Astrocyte of the hippocampus (primary cell): ENCODE data around the gene DEFB110.
A peak's percentile ranks its signal among the peaks of the same experiment; 100 is the strongest.

Source experiments
- DNase-seq: peaks from one replicate; pipeline ENCODE4 v3.0.0; 2011; ENCODE audit warnings: low read depth, low spot score

Gene DEFB110

DNA sequence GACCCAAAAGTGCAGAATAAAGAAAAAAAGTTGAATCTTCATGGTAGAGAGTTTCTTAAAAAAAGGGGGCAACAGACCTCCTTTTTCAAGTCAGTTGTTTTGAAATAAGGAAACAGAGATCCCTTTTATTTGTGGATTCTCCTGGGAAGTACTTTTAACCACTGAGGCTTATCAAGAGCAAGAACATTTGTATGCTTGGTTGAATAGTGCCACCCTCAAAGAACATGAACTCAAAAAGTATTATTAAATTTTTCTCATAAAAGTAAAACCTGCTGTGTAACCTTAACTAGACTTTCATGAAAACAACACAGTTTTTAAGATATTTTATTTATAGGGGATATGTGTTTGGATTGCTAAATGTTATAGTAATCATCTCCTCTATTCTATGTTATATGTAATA, at the start of gene DEFB110:
DEFB110 (minus strand) TSS at position 101 of the 400 bp plus-strand sequence; CDS start at position 42, 59 bp downstream.
- DNase-seq: no peak

DNA sequence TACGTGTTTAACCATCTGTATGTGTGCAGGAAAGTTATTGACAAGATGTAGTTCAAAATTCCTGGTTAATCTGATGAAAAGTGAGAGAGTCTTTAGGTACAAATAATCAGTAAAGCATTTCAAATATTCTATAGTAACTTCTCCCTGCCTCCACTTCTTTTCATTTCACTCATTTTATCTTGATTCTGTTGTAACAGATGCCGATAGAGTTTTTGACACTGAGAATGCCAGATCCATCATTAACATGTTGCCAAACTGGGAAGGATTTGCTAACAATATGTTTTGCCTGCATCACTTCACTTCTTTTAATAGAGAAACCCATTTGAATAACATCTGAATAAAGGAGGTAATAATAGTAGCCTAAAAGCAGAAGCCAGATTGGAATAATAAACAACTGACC, 48.3 kb upstream of the DEFB110 start:
- DNase-seq: no peak

DNA sequence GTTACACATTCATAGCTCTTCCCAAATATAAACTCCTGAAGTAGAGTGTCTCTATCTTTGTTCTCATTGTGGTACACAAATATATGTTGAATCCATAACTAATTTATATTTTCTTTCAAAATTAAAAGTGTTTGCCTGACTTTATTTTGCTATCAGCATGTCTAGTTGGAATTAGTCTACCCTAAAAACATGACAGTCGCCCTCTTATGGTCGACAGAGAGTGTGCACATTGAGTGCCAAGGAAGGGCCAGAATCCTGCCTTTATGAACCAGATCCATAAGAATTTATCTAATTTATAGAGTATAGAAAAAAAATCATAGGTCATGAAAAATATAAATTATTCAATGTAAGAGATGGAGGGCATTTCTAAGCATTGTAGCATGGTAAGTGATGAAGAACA, 40.3 kb upstream of the DEFB110 start:
- DNase-seq: no peak

DNA sequence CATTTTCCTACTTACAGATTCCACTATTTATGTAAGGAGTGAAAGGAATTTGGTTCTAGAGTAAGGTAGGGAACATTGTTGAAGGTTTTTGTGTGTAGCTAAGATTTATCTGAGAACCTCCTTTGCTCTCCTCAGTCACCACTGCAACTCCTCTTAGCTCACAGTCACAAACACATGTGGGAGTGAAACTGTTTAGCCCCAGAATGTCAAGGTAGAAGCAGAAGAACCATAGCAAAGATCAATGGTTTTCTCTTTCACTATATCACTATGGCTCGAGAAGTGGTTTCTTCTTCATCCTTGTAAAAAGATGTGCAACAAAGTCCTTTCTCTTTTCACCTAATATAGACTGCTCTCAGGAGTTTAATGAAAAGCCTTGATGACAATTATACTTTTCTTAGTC, 34.4 kb upstream of the DEFB110 start:
- DNase-seq: no peak

DNA sequence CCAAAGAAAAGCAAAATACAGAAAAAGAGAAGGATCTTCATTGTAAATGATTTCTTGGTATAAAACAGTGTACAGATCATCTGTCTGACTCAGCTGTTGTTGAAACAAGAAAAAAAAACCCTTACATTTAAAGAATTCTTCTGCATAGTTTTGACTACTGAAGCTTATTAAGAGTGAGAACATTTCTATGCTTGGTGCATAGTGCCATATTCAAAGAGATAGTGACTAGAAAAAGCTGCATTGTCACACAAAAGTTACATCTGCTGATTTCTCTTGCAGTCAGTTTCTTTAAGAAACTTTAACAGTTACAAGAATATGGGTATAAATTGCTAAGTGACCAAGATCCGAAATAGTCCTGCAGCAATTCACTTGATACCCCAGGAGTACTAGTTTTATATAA, 28.0 kb upstream of the DEFB110 start, which contains the start of gene DEFB112:
DEFB112 (minus strand) TSS at position 101 of the 400 bp plus-strand sequence; CDS start at position 41, 60 bp downstream.
- DNase-seq: no peak

DNA sequence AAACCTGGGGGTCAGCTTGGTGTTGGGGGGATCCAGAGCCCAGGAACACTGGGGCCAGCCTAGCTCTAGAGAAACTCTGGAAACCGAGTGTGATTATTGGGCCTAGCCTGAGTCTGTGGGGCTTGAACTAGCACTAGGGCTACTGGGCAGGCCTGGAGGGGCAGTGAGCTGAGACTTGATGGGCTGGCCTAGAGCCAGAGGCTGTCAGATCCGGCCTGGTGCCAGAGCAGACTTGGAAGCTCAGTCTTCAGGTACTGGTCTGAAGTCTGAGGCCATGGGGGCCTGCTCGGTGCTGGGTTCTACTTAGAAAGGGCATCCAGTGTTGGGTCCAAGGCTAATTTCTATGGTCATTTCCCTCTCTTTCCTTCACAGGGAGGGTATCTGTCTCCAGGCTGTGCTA, 25.2 kb upstream of the DEFB110 start:
- no peak for DNase-seq

DNA sequence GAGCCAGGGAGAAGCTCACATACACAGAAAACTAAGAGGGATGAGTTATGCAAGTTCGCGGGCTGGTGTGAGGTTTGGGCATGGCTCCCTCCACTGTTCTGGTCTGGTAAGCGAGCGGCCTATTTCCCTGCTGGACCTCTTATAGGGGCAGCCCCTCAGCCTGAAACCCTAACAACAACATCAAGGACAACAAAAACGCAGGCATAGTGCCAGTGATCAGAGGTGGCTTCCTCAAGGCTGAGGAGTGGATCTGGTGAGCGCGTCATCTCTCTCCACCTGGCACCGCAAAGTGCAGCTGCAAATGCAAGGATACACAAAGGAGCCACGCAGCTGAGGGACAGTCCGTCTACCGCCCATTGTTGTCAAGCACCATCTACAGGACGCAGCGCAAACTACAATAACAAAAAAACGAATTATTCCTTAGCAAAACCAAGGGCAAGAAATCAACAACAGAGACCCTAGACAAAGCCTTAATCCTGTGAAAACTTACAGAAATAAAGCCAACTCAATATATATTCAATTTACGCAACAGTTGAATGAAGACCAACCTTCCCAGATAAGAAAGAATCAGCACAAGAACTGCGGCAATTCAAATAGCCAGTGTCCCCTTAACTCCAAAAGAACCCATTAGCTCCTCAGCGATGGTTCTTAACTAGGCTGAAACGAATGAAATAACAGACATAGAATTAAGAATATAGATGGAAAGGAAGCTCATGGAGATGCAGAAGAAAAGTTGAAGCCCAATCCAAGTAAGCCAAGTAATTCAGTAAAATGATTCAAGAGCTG, 9.2 kb upstream of the DEFB110 start:
- DNase-seq: no peak

DNA sequence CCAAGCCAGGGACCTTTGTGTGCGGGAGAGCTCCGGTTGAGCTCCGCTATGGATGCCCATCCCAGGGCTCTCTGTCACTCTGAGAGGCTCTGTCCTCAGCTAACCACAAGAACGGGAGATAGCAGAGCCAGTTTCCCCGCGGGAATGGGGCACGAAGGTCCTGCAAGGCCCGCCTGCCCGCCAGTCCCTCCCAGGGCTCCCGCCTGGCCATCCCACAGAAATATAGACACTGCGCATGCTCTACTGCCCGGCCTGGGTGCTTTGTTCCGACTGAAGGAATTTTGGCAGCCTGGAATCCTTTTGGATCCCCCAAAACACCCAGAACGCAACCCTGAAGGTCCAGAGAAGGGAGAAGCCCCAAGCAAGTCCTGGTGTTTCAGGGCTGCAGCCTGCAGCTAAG, 8.6 kb upstream of the DEFB110 start:
- DNase-seq: no peak

DNA sequence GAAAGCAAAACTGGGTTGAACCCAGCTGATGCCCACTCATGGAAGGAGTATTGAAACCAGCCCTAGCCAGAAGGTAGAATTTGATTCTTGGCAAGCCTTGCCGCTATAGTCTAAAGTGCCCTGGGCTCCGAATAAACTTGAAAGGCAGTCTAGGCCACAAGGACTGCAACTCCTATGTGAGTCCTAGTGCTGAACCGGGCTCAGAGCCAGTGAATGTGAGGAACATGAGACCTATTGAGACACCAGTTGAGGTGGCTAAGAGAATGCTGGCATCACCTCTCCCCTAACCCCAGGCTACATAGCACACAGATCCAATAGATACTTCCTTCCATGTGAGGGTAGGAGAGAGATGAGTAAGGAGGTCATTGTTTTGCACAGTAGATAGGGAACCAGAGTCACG, 3.5 kb upstream of the DEFB110 start:
- no peak for DNase-seq

DNA sequence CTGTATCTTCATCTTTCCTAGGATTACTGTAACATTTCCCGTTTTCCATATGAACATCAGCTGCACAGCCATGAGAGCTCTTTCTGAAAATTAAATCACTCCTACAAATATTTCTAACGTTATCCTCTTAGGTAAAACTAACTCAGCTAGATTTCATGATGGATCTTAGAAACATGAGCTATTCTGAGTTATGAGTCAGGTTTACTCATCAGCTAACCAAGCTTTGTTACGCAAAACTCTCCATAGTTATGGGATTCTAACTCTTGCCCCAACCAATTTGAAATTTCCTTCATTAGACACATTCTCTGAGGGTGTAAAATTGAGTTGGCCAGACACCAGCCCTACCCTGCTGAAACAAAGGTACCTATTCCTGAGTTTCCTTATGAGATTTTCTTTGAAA, 14.0 kb downstream of the DEFB110 start:
- DNase-seq: peak; percentile 20

DNA sequence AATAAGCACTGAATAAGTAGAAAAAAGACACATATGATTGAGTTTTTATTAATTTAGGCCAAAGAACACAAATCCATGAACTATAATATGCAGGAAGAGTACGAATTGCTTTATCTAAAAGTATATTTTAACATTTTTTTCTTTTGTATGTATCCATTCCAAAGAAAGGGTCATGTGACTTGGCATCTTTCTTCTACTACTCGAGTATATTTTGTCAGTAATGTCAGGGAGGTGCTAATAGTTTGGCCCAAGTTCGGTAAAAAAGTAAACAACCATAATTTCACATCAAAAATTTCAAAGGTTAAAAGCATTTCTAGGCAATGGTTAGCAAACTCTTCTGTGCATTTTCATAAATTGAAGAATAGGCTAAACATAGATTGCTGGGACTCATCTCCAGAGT, 18.7 kb downstream of the DEFB110 start:
- no peak for DNase-seq

DNA sequence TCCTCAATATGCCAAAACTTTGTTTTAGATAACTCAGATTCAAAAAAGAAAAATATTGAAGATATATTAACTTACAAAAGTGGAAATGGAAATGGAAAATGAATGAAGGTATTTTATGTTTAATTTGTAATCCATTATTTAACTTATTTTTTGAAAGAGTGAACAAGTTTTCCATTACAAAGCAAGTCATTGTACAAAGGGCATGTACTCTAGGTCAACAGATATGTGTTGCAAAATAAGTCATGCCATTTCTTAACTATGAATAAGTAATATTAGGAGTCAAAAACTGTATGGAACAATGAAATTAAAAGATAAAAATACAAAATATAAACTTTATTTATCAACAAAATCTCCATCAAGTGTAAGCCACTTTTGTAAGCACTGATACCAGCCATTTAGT, 26.5 kb downstream of the DEFB110 start:
- DNase-seq: no peak

DNA sequence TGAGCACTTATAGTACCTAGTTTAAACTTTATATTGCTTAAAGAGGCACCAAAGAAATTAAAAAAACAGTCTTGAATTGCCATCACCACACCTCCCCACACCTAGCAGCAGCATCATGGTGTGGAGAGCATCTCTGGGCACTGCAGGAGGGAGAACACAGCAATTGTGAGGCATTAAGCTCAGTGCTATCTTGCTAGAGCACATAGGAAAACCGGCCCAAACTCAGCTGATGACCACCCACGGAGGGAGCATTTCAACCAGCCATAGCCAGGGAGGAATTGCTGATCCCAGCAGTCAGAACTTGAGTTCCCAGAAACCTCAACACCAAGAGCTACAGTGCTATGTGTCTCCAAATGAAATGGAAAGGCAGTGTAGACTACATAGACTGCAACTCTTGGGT, 32.9 kb downstream of the DEFB110 start:
- DNase-seq: no peak

DNA sequence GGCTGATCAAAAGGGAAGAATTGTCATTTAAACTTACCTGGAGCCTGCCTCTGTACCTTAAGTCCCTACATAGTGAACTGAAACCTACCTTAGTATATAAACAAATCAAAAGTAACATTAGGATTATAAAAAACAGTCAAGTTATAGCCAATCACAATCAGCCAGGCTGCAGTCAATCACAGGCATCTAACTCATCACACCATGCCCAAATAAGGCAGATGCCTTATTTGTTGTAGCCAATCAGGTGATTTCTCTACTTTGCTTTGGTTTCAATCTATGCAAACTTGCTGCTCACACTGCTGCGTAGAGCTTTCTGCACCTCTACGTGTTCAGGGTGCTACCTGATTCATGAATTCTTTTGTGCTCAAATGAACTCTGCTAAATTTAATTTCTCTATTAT, 34.0 kb downstream of the DEFB110 start:
- no peak for DNase-seq

DNA sequence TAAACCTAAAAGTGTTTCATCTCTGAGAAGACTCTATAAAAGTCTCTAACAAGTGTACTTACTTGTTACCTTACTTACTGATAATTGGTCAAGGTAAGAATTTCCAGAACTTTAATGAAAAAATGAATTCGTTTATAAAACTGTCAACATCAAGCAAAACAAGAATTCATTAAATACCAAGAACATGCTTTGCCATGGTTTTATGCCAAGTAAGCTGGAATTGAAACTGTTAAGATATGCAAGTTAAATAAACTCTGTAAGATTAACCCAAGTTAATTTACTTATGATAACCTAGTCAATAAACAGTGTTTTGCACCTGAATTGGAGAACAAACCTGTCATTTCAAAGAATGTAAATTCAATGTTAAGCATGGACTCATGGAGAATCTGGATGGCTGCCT, 35.2 kb downstream of the DEFB110 start:
- DNase-seq: no peak

DNA sequence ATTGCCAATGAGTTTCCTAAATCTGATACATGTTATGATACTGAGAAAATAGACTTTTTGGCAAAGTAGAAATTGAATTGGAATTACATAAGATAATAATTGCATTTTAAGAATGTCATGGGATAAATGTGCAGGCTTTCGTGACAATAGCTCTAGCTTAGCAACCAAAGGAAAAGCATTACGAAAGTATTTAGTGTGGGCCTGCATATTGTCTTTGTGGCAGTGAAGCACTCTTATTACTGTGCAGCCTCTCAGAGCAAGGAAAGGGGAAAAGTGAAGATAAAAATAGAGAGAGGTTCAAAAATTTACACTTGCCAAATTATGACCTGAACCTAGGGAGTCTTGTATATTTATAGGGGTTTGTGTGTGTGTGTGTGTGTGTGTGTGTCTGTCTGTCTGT, 39.7 kb downstream of the DEFB110 start:
- no peak for DNase-seq

DNA sequence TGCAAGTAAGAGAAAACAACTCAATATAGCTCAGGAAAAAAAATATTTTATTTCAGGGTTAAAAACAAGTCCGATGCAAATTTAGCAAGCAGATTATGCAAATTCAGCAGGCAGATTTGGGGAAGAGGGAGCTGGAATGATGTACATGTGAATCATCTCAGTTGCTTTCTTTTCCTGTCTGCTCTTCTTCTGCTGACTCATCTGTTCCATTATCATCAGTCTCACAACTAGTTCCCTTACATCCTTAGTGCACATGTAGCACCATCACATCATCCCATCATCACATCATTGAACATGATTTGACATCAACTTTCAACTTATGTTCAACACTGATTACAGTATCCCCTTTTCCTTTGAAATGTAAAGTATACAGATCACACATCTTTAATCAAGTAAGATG, 40.9 kb downstream of the DEFB110 start:
- no peak for DNase-seq

DNA sequence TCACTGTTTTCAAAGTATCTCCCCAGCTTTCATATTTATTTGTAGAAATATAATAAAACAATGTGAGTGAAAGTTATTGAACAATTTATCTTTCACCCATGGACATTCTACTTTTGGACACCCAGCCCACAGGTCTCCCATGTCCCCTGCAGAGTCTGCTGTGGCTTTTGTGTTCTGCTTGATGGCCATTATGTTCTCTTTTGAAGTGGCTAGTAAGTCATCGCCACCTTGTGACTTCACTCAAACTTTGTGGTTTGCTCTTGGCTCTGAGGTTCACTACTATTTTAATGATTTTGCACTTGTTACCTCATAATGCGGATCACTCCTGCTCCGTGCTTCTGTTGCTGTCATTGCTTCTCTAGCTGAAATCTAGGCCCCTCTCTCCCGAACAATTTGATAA, 42.2 kb downstream of the DEFB110 start:
- DNase-seq: peak; percentile 7

DNA sequence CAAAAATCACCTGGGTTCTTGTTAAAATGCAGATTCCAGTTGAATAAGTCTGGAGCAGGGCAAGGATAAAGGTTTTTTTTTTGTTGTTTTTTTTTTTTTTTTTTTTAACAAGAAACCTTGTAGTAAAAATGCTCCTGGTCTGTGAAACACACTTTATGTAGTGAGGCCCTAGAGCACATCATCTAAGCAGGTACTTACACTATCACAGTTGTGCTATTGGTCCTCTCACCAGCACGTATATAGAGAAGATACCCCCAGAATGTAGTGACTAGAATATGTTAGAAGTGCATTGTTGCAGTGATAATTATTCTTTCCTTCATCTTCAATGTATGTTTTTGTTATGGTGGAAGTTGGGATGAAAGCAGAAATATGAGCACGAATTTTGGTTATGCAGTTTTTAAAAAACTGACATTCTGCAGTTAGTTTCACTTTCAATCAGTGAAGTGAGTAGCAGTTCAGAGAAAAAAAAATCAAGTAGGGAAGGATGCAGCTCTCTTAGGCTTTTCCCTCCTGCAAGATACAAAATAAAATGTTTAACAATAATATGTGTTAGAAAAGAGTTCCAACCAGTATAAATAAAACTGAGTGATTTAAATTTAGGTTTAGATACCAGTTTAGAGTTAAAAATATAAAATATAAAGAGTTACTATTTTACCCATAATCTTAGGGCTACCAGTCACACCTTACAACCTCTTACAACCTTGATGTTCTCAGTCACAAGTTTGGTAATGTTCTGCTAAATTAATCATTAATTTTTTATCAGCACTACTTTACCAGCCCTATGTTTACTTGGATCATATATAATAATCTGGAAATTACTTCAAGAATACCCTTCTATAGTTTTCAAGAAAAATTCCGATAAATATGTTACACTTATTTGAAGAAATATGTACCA, 43.2 kb downstream of the DEFB110 start:
- DNase-seq: no peak

DNA sequence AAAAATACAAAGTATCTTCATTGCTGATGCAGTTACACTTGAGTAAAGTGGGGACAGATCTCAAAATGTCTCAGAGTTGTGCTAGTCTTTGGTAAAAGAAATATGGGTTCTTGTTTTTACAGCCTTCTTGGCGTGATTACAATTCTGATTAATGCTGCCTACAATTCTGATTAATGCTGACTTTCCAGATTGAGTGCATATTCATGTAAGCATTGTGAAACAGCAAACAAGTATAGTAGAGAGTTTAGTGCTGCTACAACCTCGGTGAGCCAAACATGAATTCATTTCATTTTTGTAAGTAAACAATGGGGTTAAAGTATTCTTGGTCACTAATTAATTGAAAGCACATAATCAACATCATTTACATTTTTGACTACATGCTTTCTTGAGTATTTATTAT, 52.2 kb downstream of the DEFB110 start, which contains the start of gene DEFB113:
DEFB113 (minus strand) TSS at position 21 of the 400 bp plus-strand sequence; CDS start at position 21, 0 bp downstream.
- no peak for DNase-seq
